GM12878 (cell line): ENCODE results near the gene LMO3. TPM values are rescaled to one million over a fixed set of nuclear protein-coding genes. Genes with fewer than 3 reads are reported as not detected.

Experiments used
- BHLHE40 ChIP-seq, 2 experiments: fragments of 450-650 bp in 1 of 2; IDR thresholded peaks; 2 replicates each; pipeline ENCODE4 v1.6.1; 2011 to 2017; ENCODE audit warnings: low read depth in 2 of 2, borderline replicate concordance in 1 of 2, improper control_type of control experiment in 1 of 2, low read length in 1 of 2, mild to moderate bottlenecking in 1 of 2
- BMI1 ChIP-seq: fragments of 450-650 bp; IDR thresholded peaks from 2 replicates; pipeline ENCODE4 v1.6.1; 2016; ENCODE audit warnings: mild to moderate bottlenecking, moderate library complexity, borderline replicate concordance
- NFIC ChIP-seq: IDR thresholded peaks from 2 replicates; pipeline ENCODE4 v1.6.1; 2012; ENCODE audit warnings: low read depth, mild to moderate bottlenecking, inconsistent platforms, low read length, moderate library complexity
- NR2F1 ChIP-seq: fragments of 450-650 bp; conservative IDR thresholded peaks from 2 replicates; pipeline ENCODE4 v1.6.1; 2017; ENCODE audit warnings: mild to moderate bottlenecking
- RUNX3 ChIP-seq: IDR thresholded peaks from 2 replicates; pipeline ENCODE4 v1.6.1; 2012; ENCODE audit warnings: low read length, inconsistent platforms
- polyA plus RNA-seq, 11 experiments: library from polyadenylated mRNA; depleted of rRNA in 4 of 11; unstranded in 6 of 11; stranded (reverse) in 5 of 11; fragments of >200 nt; fragmentation: Nextera tagmentation in 4 of 11; fragmentation: Illumina TruSeq in 1 of 11; extraction: Ambion mirVana in 4 of 11; extraction: Trizol in 1 of 11; gene quantifications; 1 replicate in 1 of 11; 2 replicates in 10 of 11; pipeline versions ENCODE4 v1.2.1 to v1.2.3, GENCODE V29; 2011 to 2016; ENCODE audit warnings: inconsistent platforms in 2 of 11, missing spikeins in 2 of 11, low read depth in 1 of 11
- total RNA-seq, 4 experiments: library from RNA; depleted of rRNA in 3 of 4; stranded (reverse); fragments of >200 nt in 3 of 4; fragmentation: Illumina TruSeq in 1 of 4; extraction: Trizol in 1 of 4; gene quantifications; 2 replicates each; pipeline versions ENCODE4 v1.2.1 to v1.2.3, GENCODE V29; 2013 to 2021
- TF ChIP-seq, protein P1 (sequence below): fragments of 450-650 bp; IDR thresholded peaks from 2 replicates; pipeline ENCODE4 v1.6.1; 2017; ENCODE audit warnings: antibody characterized with exemption, mild to moderate bottlenecking, moderate library complexity
- TF ChIP-seq, protein P2 (sequence below): fragments of 450-650 bp; IDR thresholded peaks from 2 replicates; pipeline ENCODE4 v1.6.1; 2017; ENCODE audit warnings: low read depth, mild to moderate bottlenecking, moderate library complexity

Gene LMO3
- total and polyA plus RNA-seq, 10 of the 15 experiments (the other 5 are each of a cell fraction or from before 2014, with no cell fraction given) = 1.6 to 13.5 (median 1.9) TPM

DNA sequence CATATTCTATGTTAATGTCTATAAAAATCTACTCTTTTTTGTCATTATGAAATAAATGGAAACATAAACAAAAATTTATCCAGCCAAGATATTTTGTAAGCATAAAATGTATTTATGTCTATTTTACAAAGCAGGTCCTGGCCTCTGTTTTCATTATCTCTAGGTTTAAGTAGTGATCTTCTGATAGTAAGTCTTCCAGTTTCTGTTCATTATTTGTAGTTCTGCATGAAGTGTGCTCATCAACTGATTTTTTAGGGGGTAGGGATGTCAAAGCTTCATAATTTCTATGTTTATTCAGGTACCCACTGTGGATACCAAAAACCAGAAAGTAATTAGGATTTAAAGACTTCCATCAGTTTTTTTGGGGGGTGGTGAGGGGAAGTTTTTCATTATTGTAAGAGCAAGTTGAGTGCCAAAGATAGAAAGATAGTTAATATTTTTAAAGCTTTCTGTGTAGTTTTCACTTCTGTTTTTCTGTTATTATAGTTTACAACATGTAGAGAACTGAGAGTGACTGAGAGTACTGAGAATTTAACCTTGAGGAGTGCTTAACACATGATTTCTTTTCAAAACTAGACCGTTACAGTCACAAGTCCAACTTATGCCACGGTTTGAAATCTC, 30.6 kb upstream of the LMO3 start (continued):
- TF ChIP-seq, protein P1, sequence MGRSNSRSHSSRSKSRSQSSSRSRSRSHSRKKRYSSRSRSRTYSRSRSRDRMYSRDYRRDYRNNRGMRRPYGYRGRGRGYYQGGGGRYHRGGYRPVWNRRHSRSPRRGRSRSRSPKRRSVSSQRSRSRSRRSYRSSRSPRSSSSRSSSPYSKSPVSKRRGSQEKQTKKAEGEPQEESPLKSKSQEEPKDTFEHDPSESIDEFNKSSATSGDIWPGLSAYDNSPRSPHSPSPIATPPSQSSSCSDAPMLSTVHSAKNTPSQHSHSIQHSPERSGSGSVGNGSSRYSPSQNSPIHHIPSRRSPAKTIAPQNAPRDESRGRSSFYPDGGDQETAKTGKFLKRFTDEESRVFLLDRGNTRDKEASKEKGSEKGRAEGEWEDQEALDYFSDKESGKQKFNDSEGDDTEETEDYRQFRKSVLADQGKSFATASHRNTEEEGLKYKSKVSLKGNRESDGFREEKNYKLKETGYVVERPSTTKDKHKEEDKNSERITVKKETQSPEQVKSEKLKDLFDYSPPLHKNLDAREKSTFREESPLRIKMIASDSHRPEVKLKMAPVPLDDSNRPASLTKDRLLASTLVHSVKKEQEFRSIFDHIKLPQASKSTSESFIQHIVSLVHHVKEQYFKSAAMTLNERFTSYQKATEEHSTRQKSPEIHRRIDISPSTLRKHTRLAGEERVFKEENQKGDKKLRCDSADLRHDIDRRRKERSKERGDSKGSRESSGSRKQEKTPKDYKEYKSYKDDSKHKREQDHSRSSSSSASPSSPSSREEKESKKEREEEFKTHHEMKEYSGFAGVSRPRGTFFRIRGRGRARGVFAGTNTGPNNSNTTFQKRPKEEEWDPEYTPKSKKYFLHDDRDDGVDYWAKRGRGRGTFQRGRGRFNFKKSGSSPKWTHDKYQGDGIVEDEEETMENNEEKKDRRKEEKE = no peak
- TF ChIP-seq, protein P2, sequence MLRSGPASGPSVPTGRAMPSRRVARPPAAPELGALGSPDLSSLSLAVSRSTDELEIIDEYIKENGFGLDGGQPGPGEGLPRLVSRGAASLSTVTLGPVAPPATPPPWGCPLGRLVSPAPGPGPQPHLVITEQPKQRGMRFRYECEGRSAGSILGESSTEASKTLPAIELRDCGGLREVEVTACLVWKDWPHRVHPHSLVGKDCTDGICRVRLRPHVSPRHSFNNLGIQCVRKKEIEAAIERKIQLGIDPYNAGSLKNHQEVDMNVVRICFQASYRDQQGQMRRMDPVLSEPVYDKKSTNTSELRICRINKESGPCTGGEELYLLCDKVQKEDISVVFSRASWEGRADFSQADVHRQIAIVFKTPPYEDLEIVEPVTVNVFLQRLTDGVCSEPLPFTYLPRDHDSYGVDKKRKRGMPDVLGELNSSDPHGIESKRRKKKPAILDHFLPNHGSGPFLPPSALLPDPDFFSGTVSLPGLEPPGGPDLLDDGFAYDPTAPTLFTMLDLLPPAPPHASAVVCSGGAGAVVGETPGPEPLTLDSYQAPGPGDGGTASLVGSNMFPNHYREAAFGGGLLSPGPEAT = peak; percentile 88
- TF ChIP-seq NFIC = peak; percentile 64
- peak; percentile 62; the same call in 1 of the 2 replicates for TF ChIP-seq BMI1
- TF ChIP-seq NR2F1 = 0 out of 2 replicates have a peak, but pooled peaks have one; percentile 40
- TF ChIP-seq BHLHE40 (IDR thresholded peaks at IDR 0.05; ENCODE audit: borderline replicate concordance in 1 of 2, low read depth in 2 of 2, low read length in 1 of 2) = peak; percentile 36 to 59; a peak in 3 of 4 replicates
- 0 out of 2 replicates have a peak, but pooled peaks have one; percentile 28 for TF ChIP-seq RUNX3
- TF ChIP-seq, all 136 proteins: peak for 32
